A549 treated with Mapracorat at 1 μM for 4 hours (cell line): ENCODE results near the gene XYLT1. TPM values are rescaled to one million over a fixed set of nuclear protein-coding genes. Genes with fewer than 3 reads are reported as not detected.

Experiments
- total RNA-seq: library from RNA; stranded (reverse); fragments of 200-300 nt; extraction: Qiagen RNA extraction; gene quantifications from 5 replicates; pipeline ENCODE4 v1.2.3, GENCODE V29; 2022

The XYLT1 gene
- total RNA-seq: 0.64 to 0.80 TPM (median 0.73 TPM) in 5 replicates

GRCh38 chr16:17470908-17471718 lies at the start of gene XYLT1:
TSS of gene XYLT1 (minus strand) at chr16:17470960. CDS start at chr16:17470796, 164 bp downstream.

